Measurements from ENCODE around the gene GLI3. TPM values are rescaled to one million over a fixed set of nuclear protein-coding genes. Genes with fewer than 3 reads are reported as not detected.

The GLI3 gene
- total and polyA plus RNA-seq, 2 of the 4 experiments (the other 2 are of a cell fraction): 1.3 to 3.9 TPM

- 100% methylated on average over 1 of the region's 3 CpGs; no CpG with 5 or more reads in 1 of the 2 experiments for WGBS, 2 experiments (ENCODE audit: extremely low coverage in 2 of 2, insufficient read length in 1 of 2)
- CTCF ChIA-PET: no interaction called here
Observed at GRCh38 chr7:42085531-42085930, 151.5 kb downstream of the GLI3 start.

More at GRCh38 chr7:42085531-42085930, 151.5 kb downstream of the GLI3 start:
- Histone ChIP-seq H2AK9ac (replicated peaks; ENCODE audit: low read depth, low read length, poor library complexity) (no peak overlapping the region), H3K4me2 (ENCODE audit: low read depth, low read length) (no peak overlapping the region), H3K27ac (ENCODE audit: insufficient read depth, low read length) (no peak overlapping the region), H3K14ac (replicated peaks; ENCODE audit: low read depth, low read length) (no peak overlapping the region), H2BK5ac (ENCODE audit: low read depth, low read length, poor library complexity, severe bottlenecking) (no peak overlapping the region), H2BK120ac (ENCODE audit: low read depth, low read length) (no peak overlapping the region), H4K20me1 (ENCODE audit: insufficient read depth, low read length) (peaks cover 5% of the 10 kb centered on the region; the same call in 1 of the 2 replicates), H2AK5ac (ENCODE audit: low read depth, low read length) (no peak overlapping the region), H3K9me3 (ENCODE audit: control insufficient read depth, insufficient read depth, low read length) (no peaks in the 10 kb centered on the region), H4K8ac (ENCODE audit: low read depth in 2 of 2, low read length in 2 of 2) (no peak overlapping the region), H3K56ac (ENCODE audit: extremely low read depth, insufficient read depth, low read length) (no peak overlapping the region), H3K4ac (ENCODE audit: low read depth, low read length) (no peak overlapping the region), H3K4me3 (ENCODE audit: insufficient read depth, low read depth, low read length) (no peak overlapping the region), H3K9me1 (ENCODE audit: insufficient read depth, low read length) (peaks cover 15% of the 10 kb centered on the region), H3K79me1 (ENCODE audit: low read depth in 1 of 2, low read length in 2 of 2) (peaks cover 7 to 33% of the 10 kb centered on the region in 2 experiments; a peak in 3 of 4 replicates), H3K18ac (ENCODE audit: low read depth, low read length) (no peak overlapping the region), H3K4me1 (ENCODE audit: control insufficient read depth, insufficient read depth, low read length) (peaks cover 13% of the 10 kb centered on the region), H2AFZ (replicated peaks; ENCODE audit: low read length, poor library complexity) (no peak overlapping the region), H2BK15ac (ENCODE audit: low read depth, low read length) (no peak overlapping the region), H3K36me3 (ENCODE audit: control insufficient read depth, insufficient read depth, low read length) (no peaks in the 10 kb centered on the region), H3K9ac (ENCODE audit: low read depth, low read length) (no peak overlapping the region), H2BK20ac (ENCODE audit: low read depth, low read length) (no peak overlapping the region), H3K23ac (ENCODE audit: low read depth, low read length) (no peak overlapping the region), H4K5ac (ENCODE audit: low read depth, low read length) (no peak overlapping the region), H4K91ac (ENCODE audit: insufficient read depth, low read depth, low read length) (no peak overlapping the region), H3K27me3 (ENCODE audit: control insufficient read depth, insufficient read depth, low read length) (no peaks in the 10 kb centered on the region)
- TF ChIP-seq MAFK (IDR thresholded peaks at IDR 0.05; ENCODE audit: low read depth, low read length): no peak
- no peak for TF ChIP-seq MXI1 (IDR thresholded peaks at IDR 0.05; ENCODE audit: borderline replicate concordance, low read depth, low read length)
- TF ChIP-seq, protein P1, sequence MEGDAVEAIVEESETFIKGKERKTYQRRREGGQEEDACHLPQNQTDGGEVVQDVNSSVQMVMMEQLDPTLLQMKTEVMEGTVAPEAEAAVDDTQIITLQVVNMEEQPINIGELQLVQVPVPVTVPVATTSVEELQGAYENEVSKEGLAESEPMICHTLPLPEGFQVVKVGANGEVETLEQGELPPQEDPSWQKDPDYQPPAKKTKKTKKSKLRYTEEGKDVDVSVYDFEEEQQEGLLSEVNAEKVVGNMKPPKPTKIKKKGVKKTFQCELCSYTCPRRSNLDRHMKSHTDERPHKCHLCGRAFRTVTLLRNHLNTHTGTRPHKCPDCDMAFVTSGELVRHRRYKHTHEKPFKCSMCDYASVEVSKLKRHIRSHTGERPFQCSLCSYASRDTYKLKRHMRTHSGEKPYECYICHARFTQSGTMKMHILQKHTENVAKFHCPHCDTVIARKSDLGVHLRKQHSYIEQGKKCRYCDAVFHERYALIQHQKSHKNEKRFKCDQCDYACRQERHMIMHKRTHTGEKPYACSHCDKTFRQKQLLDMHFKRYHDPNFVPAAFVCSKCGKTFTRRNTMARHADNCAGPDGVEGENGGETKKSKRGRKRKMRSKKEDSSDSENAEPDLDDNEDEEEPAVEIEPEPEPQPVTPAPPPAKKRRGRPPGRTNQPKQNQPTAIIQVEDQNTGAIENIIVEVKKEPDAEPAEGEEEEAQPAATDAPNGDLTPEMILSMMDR (conservative IDR thresholded peaks at IDR 0.05; ENCODE audit: low read depth, low read length): no peak
- TF ChIP-seq, protein P2, sequence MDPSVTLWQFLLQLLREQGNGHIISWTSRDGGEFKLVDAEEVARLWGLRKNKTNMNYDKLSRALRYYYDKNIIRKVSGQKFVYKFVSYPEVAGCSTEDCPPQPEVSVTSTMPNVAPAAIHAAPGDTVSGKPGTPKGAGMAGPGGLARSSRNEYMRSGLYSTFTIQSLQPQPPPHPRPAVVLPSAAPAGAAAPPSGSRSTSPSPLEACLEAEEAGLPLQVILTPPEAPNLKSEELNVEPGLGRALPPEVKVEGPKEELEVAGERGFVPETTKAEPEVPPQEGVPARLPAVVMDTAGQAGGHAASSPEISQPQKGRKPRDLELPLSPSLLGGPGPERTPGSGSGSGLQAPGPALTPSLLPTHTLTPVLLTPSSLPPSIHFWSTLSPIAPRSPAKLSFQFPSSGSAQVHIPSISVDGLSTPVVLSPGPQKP (IDR thresholded peaks at IDR 0.05; ENCODE audit: borderline replicate concordance, low read depth, low read length): no peak
- no peak for TF ChIP-seq USF2 (IDR thresholded peaks at IDR 0.05; ENCODE audit: low read depth, low read length)
- TF ChIP-seq RAD21 (IDR thresholded peaks at IDR 0.05; ENCODE audit: low read length): no peak
- TF ChIP-seq FOS (IDR thresholded peaks at IDR 0.05; ENCODE audit: low read depth, low read length): no peak
- no peak for TF ChIP-seq RCOR1 (IDR thresholded peaks at IDR 0.05; ENCODE audit: insufficient replicate concordance, low read length)
- TF ChIP-seq RFX5 (IDR thresholded peaks at IDR 0.05; ENCODE audit: low read depth, low read length): no peak
- TF ChIP-seq NFE2L2 (IDR thresholded peaks at IDR 0.05; ENCODE audit: low read depth, low read length): no peak
- TF ChIP-seq BHLHE40 (IDR thresholded peaks at IDR 0.05; ENCODE audit: low read depth, low read length): no peak
- no peak for TF ChIP-seq POLR2A (IDR thresholded peaks at IDR 0.05; ENCODE audit: low read depth, low read length)
- no peak for TF ChIP-seq CHD1 (IDR thresholded peaks at IDR 0.05; ENCODE audit: low read depth, low read length)
- no peak for TF ChIP-seq MAZ (IDR thresholded peaks at IDR 0.05; ENCODE audit: borderline replicate concordance, low read depth, low read length)
- intact Hi-C loops (cut with micrococcal nuclease): no loop called here
- no peak for ATAC-seq (ENCODE audit: low read depth)
- in situ Hi-C loops (cut with MboI; ENCODE audit: low sequenced_read_pairs): no loop called here
- dilution Hi-C loops (cut with HindIII; ENCODE audit: low sequenced_read_pairs, unreplicated experiment): no loop called here
- POLR2A ChIA-PET (ENCODE audit: unreplicated experiment): no interaction called here
- no peak for DNase-seq
- no TSS peak for BruUV-seq (replicated peaks)

All from IMR-90 (cell line).